Fibroblast of upper back skin (primary cell): ENCODE results near the gene CDH13.

ENCODE experiments used
- DNase-seq: peaks from one replicate; pipeline ENCODE4 v3.0.0-alpha.2; 2013

The CDH13 gene

DNA sequence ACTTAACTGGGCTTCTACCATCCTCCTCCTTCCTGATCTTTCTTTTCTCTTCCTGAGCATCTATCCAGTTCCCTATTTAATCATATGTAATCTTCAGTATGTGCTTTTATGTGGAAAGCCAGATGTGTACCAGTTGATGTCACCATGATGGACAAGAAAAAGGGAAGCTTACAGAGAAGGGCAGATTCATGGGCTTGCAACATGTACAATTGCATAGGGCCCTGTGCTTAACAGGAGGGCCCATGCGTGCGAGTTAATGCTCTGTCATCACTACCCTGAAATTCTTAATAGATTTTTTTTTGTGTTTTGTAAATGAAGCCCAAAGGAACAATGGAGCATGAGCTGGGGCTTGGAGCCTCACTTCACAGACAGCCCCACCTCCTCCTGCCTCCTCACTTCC is 124.3 kb downstream of the CDH13 start:
- DNase-seq, result no peak

DNA sequence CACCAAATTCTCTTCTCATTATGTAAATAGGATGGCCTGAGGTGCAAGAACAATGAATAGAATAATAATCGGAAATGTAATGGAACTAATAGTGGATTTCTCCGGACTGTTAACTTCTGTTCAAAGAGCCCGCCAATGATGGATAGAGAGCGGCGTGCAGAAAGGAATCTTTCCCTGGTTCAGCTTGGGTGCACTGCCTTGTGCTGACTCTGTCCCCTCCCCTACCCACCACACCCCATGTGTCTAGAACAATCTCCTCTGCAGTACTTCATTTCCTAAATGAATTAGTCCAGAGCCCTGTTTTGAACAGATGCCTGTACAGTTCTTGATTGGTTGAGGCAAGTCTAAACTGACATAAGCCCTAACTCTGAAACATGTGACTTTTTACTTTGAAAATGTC is 125.4 kb downstream of the CDH13 start:
- no peak for DNase-seq

DNA sequence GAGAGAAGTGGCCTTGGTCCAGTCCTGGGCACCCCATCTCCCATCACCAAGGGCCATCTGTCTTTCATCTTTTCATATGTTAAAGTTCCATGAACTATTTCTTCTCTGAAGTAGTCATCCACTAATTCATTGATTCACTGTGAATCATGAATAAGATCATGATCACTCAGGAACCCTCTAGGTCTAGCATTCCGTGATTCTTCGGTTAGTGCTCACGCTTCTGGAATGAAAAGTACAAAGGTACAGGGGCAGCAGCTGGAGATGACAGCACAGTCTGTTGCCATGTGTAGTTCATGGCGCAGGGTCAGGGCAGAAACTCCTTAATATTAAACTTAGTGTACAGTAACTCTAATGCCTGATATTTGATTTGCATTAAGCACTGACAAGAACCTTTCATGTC is 127.1 kb downstream of the CDH13 start:
- DNase-seq, result peak; percentile 52

DNA sequence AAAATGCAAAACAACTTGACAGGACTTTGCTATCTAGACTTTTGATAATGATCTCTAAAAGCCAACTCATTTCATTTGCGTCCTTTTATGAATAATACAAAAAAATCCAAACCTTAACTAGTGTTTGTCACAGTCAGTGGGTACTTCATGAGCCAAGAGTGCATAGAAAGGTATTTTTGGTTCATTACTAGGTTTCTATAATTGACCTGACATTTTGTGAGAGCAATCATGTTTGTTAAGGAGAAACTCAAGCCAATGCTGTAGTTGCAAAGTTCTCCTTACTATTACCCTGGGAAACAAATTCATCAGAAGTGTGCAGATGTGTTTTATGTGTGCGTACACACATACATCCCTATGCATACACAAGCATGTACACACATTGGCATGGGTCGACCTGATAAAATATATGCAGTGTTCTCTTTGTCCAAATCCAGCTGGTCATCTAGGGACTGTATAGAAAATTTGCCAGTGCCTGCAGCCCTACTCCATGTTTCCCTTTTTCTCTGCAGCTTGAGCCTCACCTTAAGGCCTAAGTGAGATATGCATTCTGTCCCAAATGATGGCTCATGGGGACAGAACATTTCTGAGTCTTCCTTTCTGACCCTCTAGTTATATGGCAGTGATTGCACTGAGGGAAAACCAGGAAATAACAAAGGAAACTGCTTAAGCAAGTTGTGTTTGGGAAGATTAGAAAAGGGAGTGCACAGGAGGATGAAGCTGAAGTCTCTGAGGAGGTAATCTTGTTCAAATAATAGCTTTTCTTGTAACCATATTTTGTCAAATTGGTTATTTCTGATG is 128.1 kb downstream of the CDH13 start:
- DNase-seq, result no peak

DNA sequence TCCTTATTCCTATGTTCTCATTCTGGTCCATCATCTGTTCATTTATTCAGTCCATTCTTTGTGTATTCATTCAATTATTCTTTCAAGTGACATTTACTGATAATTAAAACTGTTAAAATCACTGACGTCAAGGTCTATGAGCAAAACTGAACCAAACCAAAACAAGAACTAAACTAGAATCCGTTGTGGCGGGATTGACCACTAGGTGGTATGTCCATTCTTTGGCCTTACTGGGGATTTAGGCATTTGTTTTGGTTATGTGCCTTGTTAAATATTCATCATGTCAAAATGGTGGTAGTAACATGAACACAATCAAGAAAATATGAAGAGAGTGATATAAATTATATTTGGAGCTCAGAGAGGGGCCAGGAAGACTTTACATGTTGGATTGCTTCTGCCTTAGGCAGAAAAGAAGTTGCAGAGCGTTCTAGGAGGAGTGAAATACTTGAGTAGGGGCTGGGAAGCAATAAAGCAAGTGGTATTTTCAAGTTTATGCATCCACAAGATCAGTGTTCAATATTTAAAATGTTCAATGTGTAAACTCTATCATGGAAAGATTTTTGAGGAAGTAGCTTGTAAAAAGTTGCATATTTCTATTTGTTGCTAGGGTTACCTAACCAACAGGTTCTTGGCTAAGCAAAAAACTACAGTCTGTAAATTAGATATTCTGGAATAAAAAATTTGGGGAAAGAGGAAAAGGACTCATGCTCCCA is 129.0 kb downstream of the CDH13 start:
- no peak for DNase-seq

DNA sequence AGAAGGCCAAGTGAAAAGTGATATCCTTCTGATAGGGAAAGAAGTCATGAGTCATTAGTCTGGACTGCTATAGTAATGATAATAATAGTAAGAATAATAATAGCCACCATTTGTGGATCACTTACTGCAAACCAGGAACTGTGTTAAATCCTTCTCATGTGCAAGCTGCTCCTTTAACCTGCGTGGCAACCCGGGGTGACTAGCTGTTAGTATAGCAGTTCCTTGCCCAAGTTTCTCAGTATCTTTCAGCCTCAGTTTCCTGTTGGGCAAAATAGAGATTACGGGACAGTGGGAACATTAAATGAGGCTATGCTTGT is 129.5 kb downstream of the CDH13 start:
- peak; percentile 37 for DNase-seq

DNA sequence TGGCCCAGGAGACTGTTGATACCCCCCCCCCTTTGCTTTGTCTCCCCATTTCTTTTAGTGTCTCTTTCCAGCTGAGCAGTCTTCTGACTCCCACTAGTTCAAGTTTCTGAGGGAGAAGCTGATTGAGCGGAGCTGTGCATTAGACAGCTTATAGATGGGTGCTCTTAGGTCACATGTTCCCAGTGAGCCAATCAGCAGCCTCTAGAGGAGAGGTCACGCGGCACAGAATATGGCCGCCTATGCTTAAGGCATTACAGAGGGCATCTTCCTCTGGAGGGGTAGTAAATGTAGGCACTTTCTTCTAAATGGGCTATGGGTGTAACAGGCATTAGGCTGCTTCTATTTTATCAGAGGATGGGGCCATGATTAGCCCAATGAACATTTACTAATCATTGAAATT is 131.6 kb downstream of the CDH13 start:
- DNase-seq, result no peak

DNA sequence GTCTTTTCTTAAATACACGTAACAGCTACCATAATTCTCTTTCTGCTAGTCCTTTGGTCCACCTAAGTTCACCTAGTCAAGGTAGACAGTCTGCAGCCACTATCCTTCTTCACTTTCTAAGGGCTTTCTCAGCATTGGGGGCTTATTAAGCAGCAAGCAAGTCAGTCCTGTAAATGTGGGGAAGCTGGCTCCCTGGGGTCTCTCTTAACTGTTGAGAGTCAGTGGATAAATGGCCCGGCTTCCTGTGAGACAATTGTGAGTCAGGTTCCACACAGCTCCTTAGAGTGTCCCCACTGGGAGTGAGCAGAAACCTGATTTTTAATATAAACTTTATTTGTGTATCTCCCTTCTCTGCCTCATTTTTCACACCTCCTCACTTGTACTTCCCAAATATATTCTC is 132.1 kb downstream of the CDH13 start:
- no peak for DNase-seq

DNA sequence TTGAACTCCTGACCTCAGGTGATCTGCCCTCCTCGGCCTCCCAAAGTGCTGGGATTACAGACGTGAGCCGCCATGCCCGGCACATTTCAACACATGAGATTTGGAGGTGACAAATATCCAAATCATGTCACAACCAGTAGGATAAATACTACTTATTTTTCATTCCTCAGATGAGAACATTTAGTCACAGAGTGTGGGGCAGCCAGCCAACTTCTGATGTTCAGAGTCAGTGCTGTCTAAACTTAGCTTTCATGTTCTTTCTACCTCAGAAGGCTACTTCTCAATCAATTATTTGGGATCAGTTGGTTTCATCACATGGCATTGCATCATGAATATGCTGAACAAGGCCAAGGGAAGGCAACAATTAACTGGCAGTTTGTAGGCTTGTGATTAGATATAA is 134.5 kb downstream of the CDH13 start:
- DNase-seq, result peak; percentile 86

DNA sequence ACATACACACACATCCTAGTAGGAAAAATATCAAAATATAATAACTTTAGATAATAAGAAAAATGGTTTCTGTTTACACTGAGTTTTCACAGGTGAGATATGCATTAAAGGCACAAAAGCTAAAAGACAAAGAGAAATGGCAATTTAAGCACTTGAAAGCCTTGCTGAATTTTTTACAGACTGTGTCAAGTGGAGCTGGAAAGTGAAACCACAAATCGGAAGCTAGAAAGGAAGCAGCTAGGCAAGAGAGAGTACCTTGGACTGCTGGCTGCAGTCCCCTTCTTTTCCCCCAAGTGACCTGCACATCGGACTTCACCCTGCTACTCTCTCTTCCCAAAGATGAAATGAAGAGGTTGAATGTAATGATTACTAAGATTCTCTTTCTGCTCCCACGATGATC is 135.1 kb downstream of the CDH13 start:
- DNase-seq, result peak; percentile 25

DNA sequence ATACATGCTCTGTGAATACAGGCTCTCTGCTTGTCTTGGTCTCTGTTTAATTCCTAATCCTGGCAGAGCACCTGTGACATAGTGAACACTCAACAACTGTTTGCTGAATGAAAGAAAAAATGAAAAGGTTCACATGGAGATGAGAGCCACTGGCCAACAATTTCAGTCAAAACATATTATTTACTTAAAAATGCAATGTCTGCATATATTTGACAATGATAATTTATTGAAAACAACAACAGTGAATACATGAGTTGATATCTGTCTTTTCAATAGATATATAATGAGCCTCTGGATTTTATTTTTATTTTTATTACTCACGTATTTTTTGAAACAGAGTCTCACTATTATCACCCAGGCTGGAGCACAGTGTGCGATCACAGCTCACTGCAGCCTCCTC is 136.6 kb downstream of the CDH13 start:
- no peak for DNase-seq

DNA sequence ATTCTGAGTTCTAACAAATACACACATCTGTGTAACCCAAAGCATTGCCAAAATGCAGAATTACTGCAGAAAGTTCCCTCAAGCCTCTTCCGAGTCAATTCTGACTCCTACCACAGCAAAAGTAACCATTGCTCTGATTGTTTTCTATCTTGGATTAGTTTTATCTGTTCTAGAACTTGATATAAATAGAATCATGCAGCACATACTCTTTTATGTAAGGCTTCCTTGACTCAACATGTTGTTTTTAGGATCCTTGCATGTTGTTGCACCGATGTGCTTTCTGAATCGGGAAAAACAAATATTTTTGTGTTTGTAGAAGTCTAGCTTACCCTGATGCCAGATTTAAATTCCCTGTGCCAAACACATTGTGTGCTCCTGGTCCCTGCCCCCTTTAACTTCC is 140.4 kb downstream of the CDH13 start:
- DNase-seq, result no peak

DNA sequence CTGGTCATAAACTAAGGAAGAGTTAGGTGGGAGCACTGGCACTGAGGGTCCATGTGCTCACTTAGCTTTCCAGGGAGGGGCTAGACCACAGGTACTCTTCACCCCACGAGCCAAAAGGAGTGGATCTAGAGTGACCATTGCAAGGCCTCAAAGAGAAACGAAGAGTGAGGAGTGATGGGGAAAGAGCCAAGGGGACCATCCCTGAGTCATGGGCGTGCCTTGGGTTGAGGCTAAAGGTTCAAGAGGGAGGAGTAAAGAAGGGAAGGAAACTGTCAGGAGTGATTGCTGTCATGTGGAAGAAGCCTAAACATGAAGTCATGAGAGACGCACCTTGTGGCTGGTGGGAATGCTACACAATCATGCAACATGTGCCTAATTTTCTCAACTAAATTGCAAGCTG is 141.0 kb downstream of the CDH13 start:
- DNase-seq, result no peak

DNA sequence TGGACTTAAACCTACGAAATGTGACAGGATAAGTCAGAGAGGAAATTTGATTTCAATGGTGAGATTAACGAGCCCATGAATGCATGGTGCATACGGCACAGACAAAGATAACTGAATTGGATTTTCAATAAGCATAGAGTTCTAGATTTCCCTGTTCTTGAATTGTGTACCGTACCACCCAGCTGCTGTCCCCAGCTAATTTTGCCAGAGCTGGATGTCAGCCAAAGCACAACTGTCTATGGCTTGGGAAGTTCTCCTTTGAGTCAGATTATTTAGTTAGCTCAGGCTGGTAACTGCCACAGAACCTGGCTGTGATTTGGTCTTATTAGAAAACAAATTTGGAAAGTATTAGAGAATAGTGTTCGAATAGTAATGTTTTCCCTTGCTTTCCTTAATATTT is 143.1 kb downstream of the CDH13 start:
- no peak for DNase-seq

DNA sequence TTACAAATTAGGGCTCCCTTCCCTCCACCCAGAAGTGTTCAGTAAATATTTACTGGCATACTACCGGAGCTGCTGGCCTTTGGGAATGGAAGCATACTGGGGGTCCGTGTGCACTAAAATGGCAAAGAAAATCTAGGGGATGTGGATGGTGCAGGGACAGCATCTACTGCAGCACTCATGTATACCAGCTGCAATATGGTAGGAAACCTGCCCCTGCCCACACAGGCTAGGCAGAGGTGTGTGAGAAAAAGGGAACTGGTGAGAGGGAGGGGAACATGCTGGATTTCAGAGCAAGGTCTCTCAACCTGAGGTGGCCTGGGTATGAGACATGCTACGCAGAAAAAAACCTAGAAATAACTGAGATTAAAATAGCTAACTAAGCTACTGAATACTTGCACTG is 145.4 kb downstream of the CDH13 start:
- DNase-seq, result no peak

DNA sequence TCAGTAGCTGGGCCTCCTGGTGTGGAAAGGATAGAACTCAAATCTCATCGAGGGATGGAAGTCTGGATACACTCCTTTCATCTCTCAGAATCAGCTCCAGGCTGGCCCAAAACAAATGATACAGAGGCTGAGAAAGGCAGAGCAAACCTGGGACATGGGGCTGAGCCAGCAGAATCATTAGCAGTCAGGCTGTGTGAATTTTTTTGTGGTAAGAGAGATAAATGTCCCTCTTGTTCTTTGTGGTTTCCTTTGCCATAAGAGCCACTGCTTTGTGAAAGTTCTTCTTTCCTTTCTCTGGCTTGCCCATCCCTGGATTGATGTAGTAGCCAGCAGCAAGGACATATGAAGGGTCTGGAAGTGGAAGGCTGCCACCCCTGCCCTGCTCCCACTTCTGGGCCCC is 146.2 kb downstream of the CDH13 start:
- peak; percentile 26 for DNase-seq

DNA sequence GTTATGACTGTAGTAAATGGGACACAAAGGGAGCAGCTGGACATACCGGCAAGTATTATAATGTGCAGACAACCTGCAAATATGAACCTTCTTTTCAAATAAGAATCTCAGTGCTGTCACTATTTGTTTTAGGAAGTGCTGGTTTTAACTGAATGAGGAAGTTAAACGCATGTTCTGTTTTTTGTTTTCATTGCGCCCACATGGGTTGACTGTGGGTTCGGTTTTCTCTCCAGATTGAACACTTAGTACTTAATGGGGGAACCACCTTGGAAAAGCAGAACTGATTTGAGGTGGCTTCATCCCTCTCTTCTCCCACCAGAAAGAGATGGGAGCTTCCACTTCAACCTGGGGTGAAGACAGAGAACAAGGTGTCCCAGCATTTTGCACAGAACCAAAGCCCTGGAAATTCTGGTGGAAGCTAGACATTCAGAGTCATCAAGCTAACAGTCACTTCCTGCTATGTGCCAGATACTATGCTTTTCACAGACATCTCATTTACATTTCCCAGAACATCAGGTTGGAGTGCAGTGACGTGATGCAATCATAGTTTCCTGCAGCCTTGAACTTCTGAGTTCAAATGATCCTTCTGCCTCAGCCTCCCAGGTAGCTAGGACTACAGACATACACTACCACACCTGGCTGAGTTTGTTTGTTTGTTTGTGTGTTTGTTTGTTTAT is 149.8 kb downstream of the CDH13 start:
- DNase-seq, result no peak

DNA sequence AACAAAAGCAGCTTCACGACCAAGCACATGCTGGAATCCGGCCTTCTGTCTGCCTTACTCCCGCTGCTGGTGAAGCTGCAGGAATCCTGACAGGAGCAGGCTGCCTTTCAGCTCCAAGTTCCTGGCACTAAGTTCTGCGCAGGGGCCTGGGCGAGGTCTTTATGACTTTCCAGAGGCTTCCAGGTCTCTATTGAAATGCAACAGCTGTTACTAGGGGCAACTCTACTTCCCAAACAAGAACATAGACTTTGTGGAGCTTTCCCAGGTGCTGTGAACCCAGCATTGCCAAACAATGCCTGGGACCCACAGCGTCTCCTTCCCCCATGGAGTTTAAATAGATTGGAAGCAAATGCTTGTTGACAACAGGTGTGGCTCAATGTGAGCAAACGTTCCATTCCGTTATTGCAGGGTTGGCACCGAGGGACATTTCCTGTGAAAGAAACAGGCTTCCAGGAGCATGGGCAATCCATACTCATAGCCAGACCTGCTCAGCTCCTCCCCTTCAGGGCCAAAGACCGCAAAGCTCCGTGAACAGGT is 156.0 kb downstream of the CDH13 start:
- no peak for DNase-seq

DNA sequence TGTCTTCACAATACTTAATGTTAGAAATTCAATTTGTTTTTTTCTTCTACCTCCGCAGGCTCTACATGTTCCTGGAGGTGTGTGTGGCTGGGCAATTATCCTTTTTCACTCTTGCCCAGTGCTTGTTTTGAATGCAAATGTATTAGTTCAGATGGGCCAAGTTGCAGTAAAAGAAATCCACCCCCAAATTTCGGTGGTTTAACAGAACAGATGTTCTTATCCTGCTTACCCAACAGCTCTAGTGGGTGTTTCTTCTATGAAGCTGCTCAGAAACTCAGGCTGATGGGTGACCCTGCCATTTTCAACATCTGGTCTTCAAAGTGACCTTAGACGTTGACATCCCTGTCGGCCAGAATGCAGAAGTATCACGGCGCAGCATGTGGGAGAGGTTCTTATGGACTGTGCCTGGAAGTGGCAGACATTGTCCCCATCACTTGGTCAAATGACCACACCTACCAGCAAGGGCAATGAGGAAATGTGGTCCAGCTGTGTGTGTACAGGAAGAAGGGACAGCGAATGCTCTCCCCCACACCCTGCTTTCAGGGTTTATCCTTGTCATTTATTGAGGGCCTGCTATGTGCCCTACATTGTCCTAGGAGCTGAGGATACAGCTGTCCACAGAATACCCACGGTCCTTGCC is 157.3 kb downstream of the CDH13 start:
- DNase-seq, result no peak

DNA sequence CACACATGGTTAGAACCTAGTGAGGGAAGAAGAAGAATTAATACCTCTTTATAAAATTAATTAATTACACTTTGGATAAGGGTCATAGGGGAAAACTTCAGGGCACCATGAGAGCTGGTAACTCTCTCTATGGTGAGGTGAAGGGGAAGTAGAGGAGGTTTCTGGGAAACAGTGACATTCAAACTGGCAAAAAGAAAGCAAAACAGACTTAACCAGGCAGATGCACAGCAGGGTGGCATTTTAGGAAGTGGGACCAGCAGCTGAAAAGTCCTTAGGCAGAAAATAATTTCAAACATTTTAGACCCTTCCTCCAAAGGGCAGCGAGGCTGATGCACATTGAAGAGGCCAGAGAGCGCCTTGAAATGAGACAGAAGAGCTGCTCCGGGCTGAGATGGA is 157.8 kb downstream of the CDH13 start:
- DNase-seq, result no peak

DNA sequence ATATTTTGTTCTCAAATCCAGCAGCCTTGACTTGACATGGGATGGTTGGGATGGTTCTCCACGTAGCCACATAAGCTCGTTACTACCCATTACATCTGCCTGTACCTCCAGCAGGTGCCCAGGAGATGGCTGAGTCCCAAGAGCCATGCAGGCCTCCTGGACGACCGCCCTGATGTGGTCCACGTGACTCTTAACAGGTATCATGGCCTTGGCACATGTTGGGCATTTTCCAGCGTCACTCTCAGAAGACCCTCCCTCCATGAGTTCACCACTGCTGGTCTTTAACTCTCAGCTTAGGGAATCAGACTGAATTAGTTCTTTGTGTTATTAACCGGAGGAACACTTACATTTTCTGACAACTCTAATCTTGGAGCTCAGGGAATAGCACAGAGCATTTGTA is 161.5 kb downstream of the CDH13 start:
- DNase-seq, result no peak

DNA sequence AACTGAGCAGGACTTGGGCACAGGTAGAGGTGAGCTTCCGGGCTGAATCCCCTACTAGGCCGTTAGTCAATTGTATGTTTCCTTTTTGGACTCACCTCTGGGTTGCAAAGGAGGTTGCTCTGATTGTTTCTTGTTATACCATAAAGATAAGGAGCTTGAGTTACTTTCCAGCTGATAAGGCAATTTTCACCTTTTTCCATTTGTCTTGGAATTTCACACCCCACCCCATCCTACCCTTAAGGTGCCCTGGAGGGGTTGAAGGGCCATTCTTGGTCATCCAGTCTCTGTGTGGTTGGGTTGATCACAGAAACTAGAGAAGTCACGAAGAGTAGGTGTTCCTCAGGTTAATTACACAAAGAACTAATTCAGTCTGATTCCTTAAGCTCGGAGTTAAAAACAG is 162.2 kb downstream of the CDH13 start:
- no peak for DNase-seq

DNA sequence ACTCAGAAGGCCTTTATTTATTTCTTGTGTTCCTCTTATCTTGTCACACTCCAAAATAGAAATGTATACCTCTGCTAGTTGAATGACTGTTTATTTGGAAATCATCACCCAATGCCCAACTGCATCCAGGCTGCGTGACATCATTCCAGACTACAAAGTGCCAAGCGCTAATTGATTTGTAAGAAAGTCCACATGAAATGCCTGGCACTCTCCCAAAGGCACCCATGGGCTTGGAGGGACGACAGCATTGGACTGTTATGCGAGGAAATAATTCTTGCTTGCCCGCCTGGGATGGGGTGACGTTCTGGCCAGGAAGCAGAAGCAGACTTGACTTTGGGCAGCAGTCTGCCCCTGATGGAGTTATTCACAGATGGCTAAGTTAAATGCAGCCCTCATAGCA is 165.9 kb downstream of the CDH13 start:
- no peak for DNase-seq
